ENCODE data around the gene UTY. TPM values are rescaled to one million over a fixed set of nuclear protein-coding genes. Genes with fewer than 3 reads are reported as not detected.
"Not testable (repeated sequence)": the region's sequence is repeated elsewhere in the genome, so short reads cannot be mapped to it uniquely, and the experiment has no call there.

Gene UTY
- total RNA-seq, 1 donor from 2014 or later: 33.8 TPM

GRCh38 chrY:13312966-13313365 is 166.9 kb downstream of the UTY start:
- intact Hi-C loops (cut with micrococcal nuclease): no loop called here

- intact Hi-C loops (cut with micrococcal nuclease): no loop called here
Measured at GRCh38 chrY:13307959-13308358, 171.9 kb downstream of the UTY start.

GRCh38 chrY:13300795-13301194 is 179.0 kb downstream of the UTY start:
- intact Hi-C loops (cut with micrococcal nuclease): no loop called here

- intact Hi-C loops (cut with micrococcal nuclease): no loop called here
Measured at GRCh38 chrY:13299411-13299810, 180.4 kb downstream of the UTY start.

GRCh38 chrY:13296176-13296890 is 183.5 kb downstream of the UTY start:
- intact Hi-C loops (cut with micrococcal nuclease): no loop called here

GRCh38 chrY:13295026-13295425 is 184.8 kb downstream of the UTY start:
- intact Hi-C loops (cut with micrococcal nuclease): no loop called here

GRCh38 chrY:13291199-13291598 is 188.6 kb downstream of the UTY start:
- intact Hi-C loops (cut with micrococcal nuclease): no loop called here

GRCh38 chrY:13282151-13283054 is 197.4 kb downstream of the UTY start:
- intact Hi-C loops (cut with micrococcal nuclease): not testable (repeated sequence)

GRCh38 chrY:13279561-13279960 is 200.3 kb downstream of the UTY start:
- intact Hi-C loops (cut with micrococcal nuclease): no loop called here

GRCh38 chrY:13271706-13272105 is 208.1 kb downstream of the UTY start:
- intact Hi-C loops (cut with micrococcal nuclease): no loop called here

GRCh38 chrY:13253941-13254440 is 225.8 kb downstream of the UTY start:
- intact Hi-C loops (cut with micrococcal nuclease): not testable (repeated sequence)

- intact Hi-C loops (cut with micrococcal nuclease): no loop called here
Measured at GRCh38 chrY:13250421-13250820, 229.4 kb downstream of the UTY start.

GRCh38 chrY:13243716-13244115 is 236.1 kb downstream of the UTY start:
- intact Hi-C loops (cut with micrococcal nuclease): no loop called here

- intact Hi-C loops (cut with micrococcal nuclease): no loop called here
Measured at GRCh38 chrY:13233901-13234300, 245.9 kb downstream of the UTY start.

- intact Hi-C loops (cut with micrococcal nuclease): no loop called here
Measured at GRCh38 chrY:13233118-13233517, 246.7 kb downstream of the UTY start.

GRCh38 chrY:13227354-13227953 is 252.4 kb downstream of the UTY start:
- intact Hi-C loops (cut with micrococcal nuclease): no loop called here

- intact Hi-C loops (cut with micrococcal nuclease): no loop called here
Measured at GRCh38 chrY:13210961-13211646, 268.7 kb downstream of the UTY start.

- intact Hi-C loops (cut with micrococcal nuclease): no loop called here
Measured at GRCh38 chrY:13205214-13205613, 274.6 kb downstream of the UTY start.
